DMS79 treated with DMSO at 0.1 percent for 48 hours (cell line): ENCODE results near the gene PPP3R2.
"Not testable (repeated sequence)": the region's sequence is repeated elsewhere in the genome, so short reads cannot be mapped to it uniquely, and the experiment has no call there.

Experiments
- DNase-seq: peaks from one replicate; lab custom pipeline; 2025; lab: John Stamatoyannopoulos, UW

Gene PPP3R2, protein sequence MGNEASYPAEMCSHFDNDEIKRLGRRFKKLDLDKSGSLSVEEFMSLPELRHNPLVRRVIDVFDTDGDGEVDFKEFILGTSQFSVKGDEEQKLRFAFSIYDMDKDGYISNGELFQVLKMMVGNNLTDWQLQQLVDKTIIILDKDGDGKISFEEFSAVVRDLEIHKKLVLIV

DNA sequence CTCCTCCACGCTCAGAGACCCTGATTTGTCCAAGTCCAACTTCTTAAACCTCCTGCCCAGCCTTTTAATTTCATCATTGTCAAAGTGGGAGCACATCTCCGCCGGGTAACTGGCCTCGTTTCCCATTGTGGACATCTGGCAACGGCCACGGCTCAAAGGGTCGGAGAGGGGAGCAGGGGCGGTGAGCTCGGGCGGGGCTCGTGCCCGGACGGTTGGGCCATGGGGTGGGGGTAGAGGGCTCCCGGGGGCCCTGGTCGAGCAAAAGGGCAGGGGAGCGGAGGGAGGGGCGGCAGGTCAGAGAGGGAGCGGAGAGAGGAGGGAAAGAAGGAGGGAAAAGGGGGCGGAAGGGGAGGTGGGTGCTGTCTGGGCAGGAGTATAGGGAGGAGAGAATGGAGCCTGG is at the start of gene PPP3R2:
PPP3R2 (minus strand) TSS at position 174 of the 400 bp plus-strand sequence; CDS start at position 126, 48 bp downstream.
- no peak for DNase-seq

DNA sequence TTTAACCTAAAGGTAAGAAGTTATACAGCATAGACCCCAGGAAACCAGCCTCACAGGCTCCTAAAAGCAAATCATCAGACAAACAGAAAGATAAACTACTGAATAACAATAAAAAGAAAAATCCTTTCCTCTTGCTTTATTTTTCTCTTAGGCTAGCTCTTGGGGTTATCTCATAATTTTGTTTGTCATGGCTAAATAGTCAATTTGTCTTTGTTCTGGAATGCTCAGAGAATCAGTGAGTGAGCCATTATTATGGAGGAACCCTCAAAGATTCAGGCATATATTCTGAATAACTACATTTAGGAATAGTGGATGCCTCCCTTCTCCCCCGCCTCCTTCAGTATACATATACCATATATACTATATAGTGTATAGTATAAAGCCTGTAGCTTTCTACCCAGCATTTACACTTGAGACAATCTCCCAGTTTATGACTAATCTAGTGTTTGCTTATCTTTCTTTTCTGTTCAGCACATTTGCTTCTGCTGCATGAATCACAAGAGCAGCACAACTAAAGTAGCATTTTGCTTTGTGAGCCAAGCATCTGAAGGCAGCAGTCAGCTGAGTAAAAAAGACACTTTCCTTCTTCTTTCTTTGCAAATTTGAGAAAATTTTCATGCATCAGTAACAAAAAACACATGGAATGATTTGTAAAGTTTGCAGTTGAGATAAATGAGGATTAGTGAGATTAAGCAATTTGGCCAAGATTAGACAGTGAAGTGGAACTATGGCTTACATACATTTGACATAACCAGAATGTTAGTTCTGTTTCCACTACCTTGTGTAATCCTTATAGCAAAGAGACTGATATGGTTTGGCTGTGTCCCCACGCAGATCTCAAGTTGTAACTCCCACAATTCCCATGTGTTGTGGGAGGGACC is 45.3 kb upstream of the PPP3R2 start:
- no peak for DNase-seq

DNA sequence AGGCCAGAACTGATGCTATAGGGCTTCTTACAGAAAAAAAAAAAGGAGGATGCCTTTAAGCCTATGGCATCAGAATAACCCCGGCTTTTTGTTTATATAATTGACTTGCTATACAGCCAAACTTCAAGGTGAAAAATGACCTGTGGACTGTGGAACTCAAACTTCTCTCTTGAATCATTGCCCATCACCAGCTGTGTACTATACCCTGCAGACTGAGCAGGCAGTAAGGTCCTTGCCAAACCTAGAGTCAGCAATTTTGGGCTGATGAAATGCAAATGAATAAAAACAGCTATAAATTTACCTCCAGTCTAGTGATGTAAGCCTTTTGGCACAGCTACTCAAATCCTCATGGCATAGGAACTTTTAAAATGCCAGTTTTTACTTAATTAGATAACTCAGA is 44.5 kb upstream of the PPP3R2 start:
- no peak for DNase-seq

DNA sequence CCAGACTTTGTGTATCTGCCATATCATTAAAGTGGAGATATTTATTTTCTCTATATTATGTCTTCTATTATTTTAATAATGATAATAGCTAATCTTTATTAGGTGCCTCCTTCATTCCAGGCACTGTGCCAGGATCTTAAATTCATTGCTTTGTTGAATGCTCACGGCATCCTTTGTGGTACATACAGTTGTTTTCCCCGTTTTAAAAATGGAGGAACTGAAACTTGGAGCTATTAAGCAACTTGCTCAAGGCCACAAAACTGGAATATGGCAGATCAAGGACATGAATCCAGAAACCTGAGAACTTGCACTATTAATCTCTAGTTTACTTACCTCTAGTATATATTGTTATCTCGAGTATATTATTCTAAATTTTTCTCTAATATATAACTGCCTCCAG is 41.5 kb upstream of the PPP3R2 start:
- no peak for DNase-seq

DNA sequence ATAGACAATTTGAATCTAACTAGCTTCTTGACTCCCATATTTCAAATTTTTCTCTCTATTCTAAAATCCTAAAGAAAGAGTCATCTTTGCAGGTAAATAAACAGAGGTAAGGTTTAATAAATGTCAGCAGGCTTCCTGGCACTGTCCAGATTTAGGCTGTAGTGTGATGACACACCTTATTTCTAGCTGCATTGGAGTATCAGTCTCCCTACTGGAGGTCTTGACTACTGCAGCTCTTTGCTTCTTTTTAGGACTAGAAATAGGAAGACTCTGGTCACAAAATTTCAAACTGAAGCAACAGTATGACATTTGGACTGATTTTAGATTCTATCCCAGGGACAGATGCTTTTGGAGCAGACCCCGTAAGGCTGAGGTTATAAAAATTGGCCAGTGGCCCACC is 40.7 kb upstream of the PPP3R2 start:
- DNase-seq: no peak

DNA sequence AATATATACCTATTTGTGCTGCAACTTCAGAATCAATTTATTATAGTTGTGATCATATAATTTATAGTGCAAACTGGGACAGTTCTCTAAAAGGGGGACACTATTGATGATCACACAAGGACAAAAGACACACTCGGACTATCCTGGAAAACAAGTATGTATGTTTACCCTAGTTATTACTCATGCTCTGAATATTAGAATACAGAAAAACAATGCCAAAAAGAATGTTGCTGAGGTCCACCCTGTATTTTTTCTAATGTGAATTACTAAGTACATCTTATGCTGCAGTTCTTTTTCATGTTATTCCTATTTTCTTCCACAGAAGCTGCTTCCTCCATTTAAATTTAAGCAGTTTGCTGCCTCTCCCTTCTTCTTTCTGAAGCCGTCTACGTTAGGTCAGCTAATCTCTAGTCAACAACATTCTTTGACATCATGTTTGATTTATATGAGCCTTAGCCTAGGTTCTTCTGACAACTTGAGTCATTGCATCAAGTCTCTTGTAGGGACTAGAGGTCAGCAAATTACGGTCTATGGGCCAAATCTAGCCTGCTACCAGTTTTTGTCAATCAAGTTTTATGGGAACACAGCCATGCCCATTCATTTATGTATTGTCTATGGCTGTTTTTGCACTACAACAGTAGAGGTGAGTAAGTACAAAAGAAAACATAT is 40.1 kb upstream of the PPP3R2 start:
- DNase-seq: no peak

DNA sequence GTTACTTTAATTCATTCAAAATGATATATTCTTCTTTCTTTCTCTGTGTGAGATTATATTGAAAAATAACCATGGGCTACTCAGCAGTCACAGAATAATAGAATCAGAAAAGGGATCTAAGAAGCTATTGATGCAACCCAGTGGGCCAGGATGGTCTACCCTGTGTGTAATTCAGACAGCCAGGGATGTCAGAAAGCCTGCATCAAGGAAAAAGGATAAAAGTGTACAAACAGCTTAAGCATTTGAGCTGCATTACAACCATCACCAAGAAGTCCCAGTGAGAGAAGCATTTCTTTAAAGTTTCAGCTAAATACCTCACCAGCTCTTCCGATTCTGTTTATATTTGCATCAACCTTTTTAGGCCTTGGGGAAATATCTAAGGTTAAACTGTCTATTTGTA is 37.8 kb upstream of the PPP3R2 start:
- no peak for DNase-seq

DNA sequence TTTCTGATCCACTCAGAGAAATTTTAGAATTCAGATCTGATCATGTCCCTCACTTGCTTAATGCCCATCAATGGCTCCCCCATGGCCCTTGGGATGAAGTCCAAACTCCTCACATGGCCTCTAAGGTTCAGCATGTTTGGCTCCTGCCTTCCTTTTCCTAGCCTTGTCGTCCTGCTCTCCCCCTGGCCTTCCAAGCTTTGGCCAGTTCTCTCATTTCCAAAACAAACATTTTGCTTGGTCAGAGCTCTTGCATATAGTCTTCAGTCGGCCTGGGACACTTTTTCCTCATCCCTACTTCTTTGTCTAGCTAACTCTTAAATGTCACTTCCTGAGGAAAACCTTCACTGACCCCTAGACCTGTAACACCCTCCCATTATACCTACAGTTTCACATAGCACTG is 37.1 kb upstream of the PPP3R2 start:
- no peak for DNase-seq

DNA sequence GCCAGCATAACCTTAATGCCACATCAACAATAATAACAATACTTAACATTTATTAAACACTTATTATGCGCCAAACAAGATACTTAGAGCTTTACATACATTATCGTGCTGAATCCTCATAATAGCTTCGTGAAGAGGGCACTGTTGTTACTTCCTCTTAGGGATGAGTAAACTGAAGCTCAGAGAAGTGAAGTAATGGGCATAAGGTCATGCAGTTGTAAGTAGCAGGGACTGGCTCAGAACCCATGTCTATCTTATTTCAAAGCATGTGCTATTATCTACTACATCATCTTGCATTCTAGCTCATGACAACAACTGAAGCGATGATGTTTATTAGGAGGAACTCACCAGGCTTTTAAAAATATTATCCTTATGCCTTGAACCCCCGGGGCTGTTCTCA is 34.9 kb upstream of the PPP3R2 start:
- no peak for DNase-seq

DNA sequence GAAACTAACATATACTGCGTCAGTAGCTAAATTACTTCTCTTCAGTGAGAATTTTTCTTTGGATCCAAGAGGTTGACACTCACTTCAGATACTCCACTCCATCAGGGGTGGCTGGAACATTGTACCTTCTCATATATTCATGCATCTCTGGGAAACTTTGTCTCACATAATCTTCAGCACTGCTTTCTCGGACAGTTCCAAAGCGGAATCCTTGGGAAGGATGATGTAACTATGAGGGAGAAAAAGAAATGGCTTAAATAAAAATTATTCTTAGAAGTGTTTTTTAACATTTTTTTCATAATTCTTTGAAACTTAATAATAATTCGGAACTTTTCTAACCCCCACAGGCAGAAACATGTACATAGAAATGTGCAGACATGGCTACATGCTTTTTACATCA is 33.4 kb upstream of the PPP3R2 start:
- no peak for DNase-seq

DNA sequence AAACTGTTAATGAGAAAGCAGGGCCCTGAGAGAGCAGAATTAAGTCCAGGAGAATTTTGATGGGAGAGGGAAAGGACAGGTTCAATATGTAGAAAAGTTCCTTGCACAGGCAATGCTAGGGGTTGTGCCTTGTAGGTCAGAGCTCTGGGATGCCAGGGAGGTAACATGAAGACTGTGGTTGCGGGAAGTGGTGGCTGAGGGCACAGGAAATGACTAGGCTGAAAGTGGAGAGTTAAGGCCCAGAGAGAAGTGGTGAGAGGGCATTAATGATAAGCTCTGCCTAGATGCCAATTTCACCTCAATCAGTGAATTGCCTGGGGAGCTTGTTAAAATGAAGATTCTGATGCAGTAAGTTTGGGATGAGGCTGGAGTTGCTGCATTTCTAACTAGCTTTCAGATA is 31.5 kb upstream of the PPP3R2 start:
- no peak for DNase-seq

DNA sequence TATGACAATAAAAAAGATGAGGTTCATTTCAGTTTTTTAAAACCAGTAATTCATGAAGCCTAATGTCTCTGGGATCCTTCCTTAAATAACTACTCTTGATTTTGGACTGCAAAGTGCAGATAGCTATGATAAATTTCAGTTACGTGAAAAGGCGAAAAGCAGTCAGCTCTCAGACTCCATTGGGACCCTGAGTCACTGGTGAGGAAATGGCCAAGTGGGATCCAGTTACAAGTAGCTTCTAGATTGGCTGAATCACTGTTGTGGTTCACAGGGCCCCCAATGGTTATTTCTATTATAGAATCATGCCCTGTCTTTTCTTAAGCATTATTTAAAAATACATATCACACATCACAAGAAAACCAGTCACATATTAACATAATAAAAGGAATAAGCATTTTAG is 31.1 kb upstream of the PPP3R2 start:
- DNase-seq: no peak

DNA sequence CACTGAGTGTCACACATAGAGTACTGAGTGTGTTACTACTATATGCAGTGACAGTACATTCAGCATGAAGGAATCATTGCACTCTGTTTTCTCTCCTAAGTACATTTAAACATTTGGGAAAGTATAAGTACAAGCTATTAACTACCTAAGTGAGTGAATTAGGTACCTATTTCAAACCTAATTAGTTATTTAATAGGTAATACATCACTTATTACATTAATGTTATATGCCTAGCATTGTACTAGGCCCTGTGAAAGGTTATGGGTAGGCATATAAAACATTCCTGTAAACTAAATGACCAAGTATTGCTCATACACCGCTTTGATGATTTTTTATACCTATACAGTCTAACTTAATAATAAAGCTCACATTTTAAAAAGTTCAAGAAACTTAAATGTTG is 25.7 kb upstream of the PPP3R2 start:
- no peak for DNase-seq

DNA sequence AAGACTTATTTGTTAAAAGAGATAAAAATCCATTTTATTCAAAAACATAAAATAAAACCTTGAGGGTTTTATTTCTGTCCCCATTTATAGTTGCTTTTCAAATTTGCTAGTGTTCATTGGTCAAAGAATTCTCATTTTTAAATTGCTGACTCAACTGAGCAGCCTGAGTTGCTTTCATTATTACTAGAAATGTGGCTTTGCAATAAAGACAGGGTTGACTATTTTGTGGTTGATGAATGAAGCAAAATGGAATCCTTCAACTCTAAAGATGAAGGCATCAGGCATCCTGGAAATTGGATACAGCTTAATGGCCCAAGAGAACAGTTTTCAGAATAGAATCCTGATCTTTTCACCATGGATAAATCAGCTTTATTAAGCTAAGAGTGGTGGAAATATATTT is 23.9 kb upstream of the PPP3R2 start:
- DNase-seq: no peak

DNA sequence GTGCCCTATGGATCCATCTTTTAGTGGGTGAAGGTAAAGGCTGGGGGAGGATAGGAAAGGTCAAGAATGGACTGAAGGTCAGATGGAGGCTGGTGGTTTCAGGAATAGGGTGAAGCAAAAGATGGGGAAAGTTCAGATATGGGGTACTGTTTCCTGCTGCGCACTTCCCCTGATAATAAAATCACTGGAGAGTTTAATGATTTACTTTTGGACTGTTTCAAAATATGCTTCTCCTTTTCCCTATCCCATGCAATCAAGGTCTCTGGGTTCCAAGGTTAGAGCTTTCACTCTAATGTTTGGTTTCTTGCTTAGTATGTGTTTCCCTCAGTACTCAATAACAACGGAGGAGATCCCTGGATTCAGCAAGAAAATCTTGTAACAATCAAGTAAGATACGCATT is 10.8 kb upstream of the PPP3R2 start:
- no peak for DNase-seq

DNA sequence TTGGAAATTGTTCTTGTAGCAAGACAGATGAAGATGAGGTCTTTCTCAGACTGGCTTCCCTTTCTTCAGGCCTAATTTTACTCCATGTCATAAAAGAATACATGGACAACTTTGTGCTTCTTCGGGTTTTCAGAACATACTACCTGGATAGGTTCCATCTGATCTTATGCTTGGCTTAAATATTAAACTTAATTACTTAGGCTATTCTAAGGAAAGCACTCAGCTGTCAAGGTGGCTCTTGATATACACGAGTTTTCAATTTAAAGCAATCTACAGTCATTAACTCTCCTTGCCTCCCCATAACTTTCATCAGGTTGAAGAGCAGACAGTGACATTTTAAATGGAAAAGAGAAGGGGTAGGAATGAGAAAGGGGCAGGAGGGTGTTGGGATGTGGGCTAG is 9.5 kb upstream of the PPP3R2 start:
- no peak for DNase-seq

DNA sequence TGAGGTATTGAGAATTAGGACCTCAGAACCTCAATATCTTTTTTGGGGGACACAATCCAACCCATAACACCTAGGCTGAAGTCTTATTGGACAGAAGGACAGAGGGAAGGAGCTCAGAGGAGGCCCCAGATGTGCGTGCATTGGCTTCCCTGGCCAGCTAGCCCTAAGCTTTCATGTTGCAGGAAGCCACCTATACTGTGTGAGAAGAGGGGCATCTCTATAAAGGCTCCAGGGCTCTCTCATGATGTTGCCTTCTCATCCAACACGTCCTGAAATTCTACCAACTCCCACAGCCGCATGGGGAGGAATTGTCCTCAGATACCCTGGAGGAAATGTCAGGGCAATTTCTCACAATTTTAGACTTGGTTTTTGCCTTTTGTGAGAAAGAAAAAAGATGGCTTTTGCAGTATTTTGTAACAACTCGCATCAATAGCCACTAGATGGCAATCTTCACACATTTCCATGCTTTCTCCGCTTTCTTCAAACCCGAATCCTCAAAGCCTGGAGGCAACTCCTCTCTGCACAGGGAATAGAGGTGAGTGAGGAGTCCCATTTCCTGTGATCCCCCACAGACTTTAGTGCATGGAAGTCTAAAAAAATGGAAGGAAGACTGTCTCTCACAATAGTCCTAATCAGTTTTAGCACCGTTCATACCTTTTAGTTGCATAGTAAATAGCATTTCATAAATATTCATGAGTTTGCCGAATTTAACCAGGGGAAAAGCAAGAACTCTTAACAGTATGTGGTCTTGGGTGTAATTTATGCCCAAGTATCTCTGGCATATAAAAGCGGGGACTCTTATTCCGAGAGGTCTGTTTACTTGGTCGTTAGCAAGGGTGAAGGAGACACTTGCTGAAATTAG is 7.4 kb upstream of the PPP3R2 start:
- DNase-seq: peak; percentile 1

DNA sequence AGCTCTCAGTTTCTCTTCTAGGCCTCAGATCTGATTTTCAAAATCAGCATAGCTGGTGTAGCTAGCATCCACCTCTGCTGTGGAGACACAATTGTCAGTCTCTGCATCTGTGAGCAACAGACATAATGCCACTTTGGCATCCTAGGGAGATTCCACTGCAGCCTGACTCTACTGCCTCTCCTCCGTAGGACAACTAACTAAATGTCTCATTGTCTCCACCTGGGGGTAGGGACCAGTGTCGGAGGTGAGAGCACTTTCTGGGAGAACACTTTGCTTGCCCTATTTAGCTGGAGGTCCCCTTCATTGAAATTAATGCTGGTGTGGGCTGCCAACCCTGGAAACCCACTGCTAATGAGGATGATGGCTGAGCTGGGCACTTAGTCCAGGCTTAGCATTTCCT is 1.4 kb downstream of the PPP3R2 start:
- no peak for DNase-seq

DNA sequence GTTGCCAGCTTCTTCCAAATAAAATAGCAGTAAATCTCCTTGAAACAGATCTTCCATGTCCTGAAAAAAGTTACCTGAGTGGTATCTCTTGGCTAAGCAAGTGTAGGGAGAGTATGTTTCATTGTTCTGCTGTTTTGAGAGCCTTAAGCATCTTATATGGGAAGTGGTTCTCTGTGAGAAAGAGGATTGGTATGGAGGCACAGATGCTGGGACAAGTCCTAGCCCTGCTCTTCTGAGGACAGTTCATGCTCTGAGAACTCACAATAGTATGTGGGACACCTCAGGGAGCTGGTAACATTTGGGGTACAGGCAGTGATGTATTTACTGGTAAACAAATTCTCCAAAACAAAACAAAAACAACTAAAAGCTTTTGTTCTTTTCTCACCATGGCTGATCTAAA is 2.0 kb downstream of the PPP3R2 start:
- no peak for DNase-seq

DNA sequence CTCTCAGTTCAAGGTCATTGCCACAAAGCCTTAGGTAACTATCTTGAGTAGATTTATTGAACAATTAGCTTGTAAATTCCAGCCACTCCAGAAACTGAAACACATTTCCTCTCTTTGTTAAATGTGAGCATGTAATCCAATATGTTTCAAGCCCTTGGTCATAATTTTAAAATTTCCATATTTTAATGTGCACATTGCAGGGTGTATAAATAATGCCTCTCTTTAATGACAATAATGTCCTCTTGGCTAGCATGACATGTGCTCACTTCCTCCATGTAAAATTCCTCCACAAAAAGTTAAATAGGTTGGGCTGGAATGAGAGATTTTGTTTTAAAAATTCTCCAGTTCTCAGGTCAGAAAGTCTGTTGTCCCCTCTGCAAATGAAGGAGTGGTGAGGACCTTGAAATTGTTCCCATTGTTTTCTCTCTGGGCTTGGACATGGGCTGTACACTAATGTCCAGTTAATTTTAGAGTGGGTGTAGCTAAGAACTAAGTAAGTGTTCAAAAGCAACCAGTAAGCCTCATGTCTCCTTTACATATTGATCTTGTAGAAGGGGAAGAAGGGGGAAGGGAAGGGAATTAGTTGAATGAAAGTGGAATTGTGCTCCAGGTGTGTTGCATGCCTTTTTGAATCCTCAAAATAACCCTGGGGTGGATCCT is 2.9 kb downstream of the PPP3R2 start:
- no peak for DNase-seq

DNA sequence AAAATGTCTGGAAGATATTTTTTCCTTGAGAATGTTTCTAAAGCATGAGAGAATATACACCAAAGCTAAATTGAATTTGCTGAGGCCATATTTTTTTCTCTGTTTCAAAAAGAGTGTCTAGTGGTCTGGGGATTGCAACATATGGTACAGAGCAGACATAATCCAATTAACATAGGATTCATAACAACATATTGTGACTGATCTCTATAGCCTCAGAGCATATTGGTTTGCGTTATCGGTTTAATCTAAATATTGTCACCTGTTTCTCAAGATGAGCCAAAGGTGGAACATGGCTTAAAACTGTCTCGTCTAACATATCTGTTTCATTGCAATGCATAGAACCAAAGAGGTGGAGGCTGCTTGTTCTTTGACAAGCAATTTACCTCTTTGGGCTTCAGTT is 3.9 kb downstream of the PPP3R2 start:
- DNase-seq: no peak

DNA sequence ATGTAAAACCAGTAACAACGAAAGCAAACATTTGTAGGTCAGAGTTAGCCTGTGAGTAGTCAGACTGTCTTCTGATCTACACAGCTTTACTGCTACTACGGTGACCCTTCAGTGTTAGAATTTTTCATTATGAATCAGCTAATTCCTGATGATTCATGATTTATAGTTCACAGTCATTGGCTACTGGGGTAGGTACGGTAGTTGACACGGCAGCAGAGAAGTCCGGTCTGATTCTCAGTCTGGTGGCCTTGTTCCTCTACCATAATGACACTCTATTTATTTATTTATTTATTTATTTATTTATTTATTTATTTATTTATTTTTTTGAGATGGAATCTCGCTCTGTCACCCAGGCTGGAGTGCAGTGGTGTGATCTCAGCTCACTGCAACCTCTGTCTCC is 4.7 kb downstream of the PPP3R2 start:
- DNase-seq: not testable (repeated sequence)
